OCI-M1 (cell line): Measurements from ENCODE around the gene TIMP4.

Source experiments
- DNase-seq: peaks from one replicate; lab custom pipeline; 2025; lab: John Stamatoyannopoulos, UW

Gene TIMP4

GRCh38 chr3:12147049-12147780 lies 11.5 kb downstream of the TIMP4 start:
- no peak for DNase-seq

- DNase-seq, result no peak
Measured at GRCh38 chr3:12143949-12144504, 14.7 kb downstream of the TIMP4 start.

DNA sequence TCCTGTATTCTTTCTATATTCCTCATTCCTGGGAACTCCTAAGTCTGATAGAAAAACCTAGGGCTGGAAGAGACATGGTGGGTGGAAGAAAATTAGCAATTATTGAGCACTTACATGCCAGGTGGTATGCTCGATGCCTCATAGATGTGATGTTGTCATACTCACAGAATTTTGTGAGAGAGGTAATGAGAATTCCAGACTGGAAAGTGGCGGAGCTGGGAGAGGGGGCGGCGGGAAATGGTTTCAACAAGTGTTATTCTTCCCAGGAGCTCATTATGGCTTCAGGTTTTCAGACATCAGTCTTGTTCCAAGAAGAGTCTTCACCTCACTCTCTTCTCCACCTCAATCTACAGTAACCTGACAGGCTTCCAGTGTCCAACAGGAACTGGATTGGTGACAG lies 16.2 kb downstream of the TIMP4 start:
- DNase-seq, result no peak

GRCh38 chr3:12141350-12141749 lies 17.4 kb downstream of the TIMP4 start:
- DNase-seq, result no peak

DNA sequence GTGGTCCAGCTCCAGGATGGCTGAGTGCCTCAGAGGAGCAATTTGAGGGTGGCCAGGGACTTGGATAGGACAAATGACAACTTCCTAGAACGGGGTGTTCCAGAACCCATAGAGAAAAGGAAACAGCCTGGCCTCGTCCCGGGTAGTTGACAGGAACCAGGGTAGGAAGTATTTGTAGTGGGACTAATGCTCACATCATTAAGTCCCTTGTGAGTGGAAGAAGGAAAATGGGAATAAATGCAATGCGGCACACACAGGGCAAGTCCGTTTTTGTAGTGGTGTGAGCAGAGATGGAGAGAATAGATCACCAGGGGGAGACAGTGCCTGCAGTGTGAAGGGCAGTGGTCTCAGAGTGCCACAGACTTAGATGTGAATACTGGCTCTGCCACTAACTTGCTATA lies 19.6 kb downstream of the TIMP4 start:
- DNase-seq, result peak; percentile 61

DNA sequence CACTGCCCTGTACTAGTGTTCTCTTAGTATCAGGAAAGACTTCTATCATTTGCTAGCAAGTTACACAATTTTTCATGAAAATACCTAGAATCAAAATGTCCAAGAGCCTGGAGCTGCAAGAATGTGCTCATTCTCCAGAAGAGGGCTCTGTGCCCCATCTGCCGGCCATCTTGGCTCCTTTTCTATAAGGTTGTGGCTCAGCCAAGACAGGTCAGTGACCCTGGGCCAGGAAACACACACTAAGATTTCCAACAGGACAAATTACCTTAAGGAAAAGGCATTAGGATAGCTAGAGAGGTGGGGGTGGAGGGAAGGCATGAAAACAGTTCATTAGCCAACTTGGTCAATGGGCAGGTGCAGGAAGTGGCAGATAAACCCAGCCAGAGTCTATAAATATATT lies 20.7 kb downstream of the TIMP4 start:
- peak; percentile 65 for DNase-seq

- DNase-seq, result no peak
Measured at GRCh38 chr3:12136371-12136770, 22.3 kb downstream of the TIMP4 start.

- peak; percentile 71 for DNase-seq
Measured at GRCh38 chr3:12135029-12135657, 23.6 kb downstream of the TIMP4 start.

DNA sequence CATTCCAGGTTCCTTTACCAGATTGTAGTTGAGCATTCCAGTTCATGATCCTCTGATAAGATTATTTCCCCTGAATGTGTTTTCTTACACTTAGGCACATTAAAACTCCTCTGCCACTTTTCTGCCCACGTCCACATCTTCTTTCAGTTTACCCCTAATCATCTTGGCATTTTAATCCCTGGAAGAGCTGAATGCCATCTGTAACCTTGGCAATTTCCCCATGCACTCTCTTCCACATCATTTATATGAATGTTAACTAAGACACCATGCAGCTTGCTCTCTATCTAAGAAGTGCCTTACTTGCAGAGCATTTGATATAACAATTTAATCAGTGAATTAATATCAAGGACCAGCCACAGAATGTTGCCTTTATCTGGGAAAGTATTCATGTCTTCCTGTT lies 25.8 kb downstream of the TIMP4 start:
- no peak for DNase-seq

GRCh38 chr3:12131351-12132090 lies 27.2 kb downstream of the TIMP4 start:
- no peak for DNase-seq

DNA sequence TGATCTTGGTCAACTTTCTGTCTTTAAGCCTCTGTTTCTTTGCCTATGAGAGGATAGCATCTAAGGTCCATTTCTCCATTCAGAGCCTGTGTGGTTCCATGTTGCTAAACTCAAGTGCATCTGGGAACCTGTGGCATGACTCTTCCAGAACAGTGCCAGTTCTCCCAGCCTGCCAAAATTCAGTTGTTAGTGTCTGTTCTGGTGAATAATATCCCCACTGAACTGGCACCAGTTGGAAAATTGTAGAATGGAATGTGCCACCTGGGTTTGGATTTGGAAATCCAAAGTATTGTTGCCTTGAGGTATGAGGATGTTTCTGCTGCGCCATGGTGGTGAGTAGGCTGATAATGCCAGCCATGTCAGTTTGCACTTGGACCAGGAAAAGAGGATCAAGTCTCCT lies 31.3 kb downstream of the TIMP4 start:
- DNase-seq, result no peak

DNA sequence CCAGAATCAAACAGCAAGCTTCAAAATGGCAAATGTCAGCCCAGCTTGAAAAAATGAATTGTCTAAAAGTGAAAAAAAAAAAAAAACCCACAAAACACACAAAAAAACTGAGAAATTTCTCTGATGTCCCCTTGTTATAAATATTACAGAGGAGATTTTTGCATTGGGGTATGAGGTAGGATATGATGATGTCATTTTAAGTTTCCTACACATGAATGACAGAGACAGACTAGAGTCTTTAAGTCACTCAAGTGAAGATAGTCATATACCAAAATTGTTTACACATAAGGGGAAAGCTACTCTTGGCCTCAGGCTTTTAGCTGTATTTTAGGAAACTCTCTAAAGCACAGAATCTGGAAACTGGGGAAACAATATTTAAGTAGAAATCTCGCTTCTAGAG lies 32.9 kb downstream of the TIMP4 start:
- DNase-seq, result no peak

- DNase-seq, result no peak
Measured at GRCh38 chr3:12121466-12121865, 37.2 kb downstream of the TIMP4 start.

DNA sequence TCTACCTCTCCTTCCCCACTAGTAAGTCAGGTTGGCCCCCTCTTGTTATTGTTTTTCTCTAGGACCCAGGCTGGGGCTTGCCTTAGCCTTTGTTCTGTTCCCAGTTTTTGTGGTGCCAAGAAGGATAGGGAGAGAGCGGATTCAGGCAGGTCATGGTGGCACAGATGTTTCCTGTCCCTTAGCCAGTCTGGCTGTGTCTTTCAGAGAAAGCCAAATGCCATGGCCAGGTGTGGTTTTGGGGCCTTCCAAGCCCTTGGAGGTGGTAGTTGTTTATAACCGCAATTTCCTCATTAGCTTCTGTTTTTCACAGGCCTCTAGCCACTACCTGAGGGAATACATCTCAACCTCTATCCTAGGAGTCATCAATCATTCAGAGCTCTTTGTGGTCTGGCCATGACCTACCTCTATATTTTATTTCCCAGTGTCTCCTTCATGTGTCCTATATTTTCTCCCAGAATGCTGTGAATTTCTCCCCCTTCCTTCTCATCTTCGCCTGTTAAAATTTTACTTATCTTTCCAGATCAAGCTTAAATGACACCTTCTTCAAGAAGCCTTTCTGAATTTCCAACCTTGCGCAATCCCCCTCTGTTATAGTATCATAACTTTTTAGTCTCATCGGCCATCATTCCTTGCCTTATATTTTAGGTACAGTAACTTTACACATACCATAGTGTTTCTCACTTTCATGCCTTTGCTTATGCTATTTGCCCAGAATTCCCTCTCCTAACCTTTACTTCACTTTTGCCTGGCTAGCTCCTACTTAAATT lies 38.2 kb downstream of the TIMP4 start:
- no peak for DNase-seq

GRCh38 chr3:12117473-12117872 lies 41.2 kb downstream of the TIMP4 start:
- no peak for DNase-seq

GRCh38 chr3:12116870-12117269 lies 41.8 kb downstream of the TIMP4 start:
- DNase-seq, result no peak

DNA sequence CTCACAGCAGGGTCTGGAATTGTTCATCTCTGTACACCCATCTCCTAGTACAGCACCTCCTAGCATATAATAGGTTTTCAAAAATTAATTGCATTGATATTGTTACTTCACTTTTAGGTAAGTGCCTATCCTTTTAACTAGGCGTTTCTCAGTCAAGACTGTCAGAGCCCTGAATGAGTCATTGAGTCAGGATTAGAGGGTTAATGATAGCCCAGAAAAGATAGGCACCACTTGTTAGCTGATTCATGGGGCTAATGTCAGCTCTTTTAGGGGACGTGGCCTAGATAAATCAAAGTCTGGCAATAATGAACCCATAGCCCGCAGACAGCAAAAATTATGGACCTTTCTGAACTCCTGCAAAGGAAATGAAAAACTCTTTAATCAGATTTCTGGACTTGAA lies 42.9 kb downstream of the TIMP4 start:
- DNase-seq, result no peak

GRCh38 chr3:12115104-12115503 lies 43.6 kb downstream of the TIMP4 start:
- no peak for DNase-seq

- no peak for DNase-seq
Measured at GRCh38 chr3:12114251-12114650, 44.5 kb downstream of the TIMP4 start.

GRCh38 chr3:12107071-12107713 lies 51.5 kb downstream of the TIMP4 start:
- DNase-seq, result no peak
